AG09319 (cell line): ENCODE measurements around the gene TEP1.

Source experiments
- DNase-seq: peaks from one replicate; pipeline ENCODE4 v3.0.0-alpha.2; 2010; ENCODE audit warnings: low read depth; ENCODE audit errors: extremely low read depth
- TF ChIP-seq, protein P1 (sequence below): IDR thresholded peaks from 2 replicates; pipeline ENCODE4 v1.5.1; 2011; ENCODE audit warnings: low read depth, mild to moderate bottlenecking, inconsistent platforms, low read length, moderate library complexity

The TEP1 gene

DNA sequence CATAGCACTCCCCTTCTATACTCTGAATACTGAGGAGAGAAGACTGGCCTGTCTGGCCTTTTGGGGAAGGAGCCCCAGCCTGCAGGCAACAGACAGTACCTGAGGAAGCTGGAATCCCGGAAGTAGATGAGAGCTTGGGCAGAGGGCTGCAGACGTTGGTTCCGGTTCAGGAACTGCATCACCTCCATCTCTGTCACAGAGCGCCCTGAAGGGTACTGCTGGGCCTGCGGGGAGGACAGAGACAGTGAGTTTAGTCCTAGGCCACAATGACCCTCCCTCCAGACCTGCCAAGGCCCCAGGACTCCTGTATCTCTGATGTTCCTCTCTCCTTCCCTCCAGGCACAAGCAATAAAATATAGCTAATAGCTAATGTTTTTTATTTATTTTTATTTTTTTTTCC lies 28.4 kb downstream of the TEP1 start:
- TF ChIP-seq, protein P1, sequence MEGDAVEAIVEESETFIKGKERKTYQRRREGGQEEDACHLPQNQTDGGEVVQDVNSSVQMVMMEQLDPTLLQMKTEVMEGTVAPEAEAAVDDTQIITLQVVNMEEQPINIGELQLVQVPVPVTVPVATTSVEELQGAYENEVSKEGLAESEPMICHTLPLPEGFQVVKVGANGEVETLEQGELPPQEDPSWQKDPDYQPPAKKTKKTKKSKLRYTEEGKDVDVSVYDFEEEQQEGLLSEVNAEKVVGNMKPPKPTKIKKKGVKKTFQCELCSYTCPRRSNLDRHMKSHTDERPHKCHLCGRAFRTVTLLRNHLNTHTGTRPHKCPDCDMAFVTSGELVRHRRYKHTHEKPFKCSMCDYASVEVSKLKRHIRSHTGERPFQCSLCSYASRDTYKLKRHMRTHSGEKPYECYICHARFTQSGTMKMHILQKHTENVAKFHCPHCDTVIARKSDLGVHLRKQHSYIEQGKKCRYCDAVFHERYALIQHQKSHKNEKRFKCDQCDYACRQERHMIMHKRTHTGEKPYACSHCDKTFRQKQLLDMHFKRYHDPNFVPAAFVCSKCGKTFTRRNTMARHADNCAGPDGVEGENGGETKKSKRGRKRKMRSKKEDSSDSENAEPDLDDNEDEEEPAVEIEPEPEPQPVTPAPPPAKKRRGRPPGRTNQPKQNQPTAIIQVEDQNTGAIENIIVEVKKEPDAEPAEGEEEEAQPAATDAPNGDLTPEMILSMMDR = no peak
- no peak for DNase-seq

DNA sequence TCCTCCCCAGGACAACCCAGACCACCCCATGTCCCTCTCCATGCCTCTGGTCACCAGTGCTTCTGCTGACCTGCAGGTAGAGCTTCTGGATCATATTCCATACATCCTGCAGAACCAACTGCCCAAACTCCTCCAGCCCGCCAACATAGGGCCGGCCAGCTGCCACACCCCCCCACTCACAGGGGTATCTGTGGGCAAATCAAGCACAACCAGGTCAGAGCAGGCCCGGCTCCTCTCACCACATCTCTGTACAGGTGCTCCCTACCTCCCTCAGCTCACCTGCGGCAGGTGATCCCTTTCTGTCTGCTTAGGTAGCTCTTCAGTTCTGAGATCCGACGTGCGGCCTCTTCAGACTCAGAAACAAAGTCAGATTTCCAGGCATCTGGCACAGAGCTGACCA lies 29.0 kb downstream of the TEP1 start:
- no peak for DNase-seq
- TF ChIP-seq, protein P1 = no peak

DNA sequence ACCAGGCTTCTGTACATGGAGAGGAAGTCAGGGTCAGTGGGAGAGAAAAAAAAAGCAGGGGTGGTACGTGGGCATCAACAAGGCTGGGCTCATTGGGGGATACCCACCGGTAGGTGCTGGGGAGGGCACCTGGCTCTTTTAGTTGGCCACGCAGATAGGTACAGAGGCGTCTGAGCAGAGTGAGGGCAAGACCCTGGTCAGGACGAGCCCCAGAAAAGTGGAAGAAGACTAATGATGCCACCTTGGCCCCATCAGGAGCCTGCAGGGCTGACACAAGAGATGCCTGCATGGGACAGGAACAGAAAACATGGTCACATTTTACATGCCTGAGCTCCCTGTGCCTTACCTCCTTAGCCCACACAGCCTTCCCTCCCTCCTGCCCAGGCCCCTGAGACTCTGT lies 29.7 kb downstream of the TEP1 start:
- TF ChIP-seq, protein P1 = no peak
- no peak for DNase-seq

DNA sequence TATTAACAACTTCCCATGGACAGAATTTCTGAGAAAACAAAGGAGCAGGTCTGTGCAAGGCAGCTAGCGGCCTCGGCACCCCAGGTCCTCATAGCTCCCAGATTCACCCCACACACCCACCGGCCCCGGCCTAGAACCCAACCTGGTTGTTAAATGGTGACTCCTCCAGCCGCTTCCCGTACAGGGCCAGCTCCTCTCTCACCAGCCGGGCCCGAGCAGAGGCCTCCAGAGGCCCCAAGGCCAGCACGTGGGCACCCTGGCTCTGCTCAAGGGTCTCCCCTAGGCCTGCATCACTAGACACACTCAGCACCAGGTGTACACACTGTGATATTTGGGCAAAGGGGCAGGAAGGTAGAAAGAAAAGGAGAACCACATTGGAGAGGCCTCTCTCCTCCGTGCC lies 30.3 kb downstream of the TEP1 start:
- no peak for DNase-seq
- TF ChIP-seq, protein P1 = no peak

DNA sequence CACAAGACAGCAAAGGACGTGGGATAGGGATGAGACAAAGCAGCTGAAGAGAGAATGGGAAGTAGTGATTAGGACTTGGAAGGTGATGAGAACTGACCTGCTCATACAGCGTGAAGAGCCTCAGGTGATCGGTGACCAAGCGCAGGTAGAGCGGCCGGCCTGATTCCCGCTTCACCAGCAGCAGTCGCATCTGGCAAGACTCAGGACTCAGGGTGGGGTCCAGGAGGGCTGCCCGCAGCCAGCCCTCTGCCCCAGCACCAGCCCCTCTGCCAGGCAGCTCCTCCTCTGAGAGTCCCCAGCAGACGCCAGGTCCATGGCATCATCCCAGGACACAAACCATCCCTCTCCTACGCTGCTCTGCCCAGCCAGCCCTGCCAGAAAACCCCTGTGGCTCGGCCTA lies 30.8 kb downstream of the TEP1 start:
- no peak for DNase-seq

DNA sequence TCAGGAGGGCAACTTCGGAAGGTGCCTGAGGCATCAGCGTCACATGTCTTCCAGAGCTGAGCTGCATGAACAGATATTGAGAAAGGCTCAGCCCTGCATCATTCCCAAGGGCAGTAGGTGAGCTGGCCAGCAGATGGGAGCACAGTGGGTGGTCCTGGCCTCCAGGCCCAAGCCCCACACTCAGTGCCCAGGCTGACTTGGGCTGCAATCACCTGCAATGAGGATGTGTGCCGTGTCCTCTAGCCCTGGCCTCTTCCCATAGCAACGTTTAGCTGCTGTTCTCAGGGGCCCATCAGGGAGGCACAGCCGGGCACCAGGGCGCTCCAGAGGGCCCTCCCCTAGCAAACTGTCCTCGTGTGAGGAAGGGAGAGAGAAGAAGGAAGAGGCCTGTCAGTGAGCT lies 32.0 kb downstream of the TEP1 start:
- TF ChIP-seq, protein P1 = no peak
- no peak for DNase-seq

More for the DNA sequence above, 30.8 kb downstream of the TEP1 start:
- TF ChIP-seq, protein P1 = no peak

DNA sequence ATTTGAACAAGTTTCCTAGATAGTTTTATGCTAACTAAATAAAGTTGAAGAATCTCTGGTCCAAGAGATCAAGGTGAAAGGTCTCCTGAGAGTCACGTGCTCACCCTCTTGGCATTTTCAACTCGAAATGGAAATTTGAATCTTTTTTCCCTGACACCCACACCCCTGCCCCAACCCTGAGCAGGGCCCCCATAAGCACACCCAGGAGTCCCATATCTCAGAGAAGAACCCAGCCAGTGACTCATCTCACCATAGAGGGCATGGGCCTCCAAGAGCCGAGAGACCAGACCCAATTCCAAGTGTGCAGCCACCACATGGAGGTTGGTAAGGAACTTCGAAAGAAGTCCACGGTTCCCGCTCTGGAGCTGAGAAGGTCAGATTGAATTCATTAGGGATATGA lies 32.6 kb downstream of the TEP1 start:
- TF ChIP-seq, protein P1 = no peak
- no peak for DNase-seq
